ENCODE measurements around the gene TIMM22. TPM values are rescaled to one million over a fixed set of nuclear protein-coding genes. Genes with fewer than 3 reads are reported as not detected.

TIMM22 gene
- total and polyA plus RNA-seq, 2 of the 4 experiments (the other 2 are of a cell fraction) = 12.7 to 12.9 TPM

GRCh38 chr17:1003972-1004768, 7.2 kb downstream of the TIMM22 start:
- Histone ChIP-seq H4K91ac (ENCODE audit: insufficient read depth, low read depth, low read length) (0 out of 2 replicates have a peak overlapping the region, but pooled peaks have one; percentile 24), H2AFZ (replicated peaks; ENCODE audit: low read length, poor library complexity) (no peak overlapping the region), H3K27me3 (ENCODE audit: control insufficient read depth, insufficient read depth, low read length) (no peaks in the 10 kb centered on the region), H2AK5ac (ENCODE audit: low read depth, low read length) (peak overlapping the region; percentile 77; the same call in 1 of the 2 replicates), H3K9me3 (ENCODE audit: control insufficient read depth, insufficient read depth, low read length) (no peaks in the 10 kb centered on the region), H2BK120ac (ENCODE audit: low read depth, low read length) (peak overlapping the region; percentile 85), H2BK15ac (ENCODE audit: low read depth, low read length) (peak overlapping the region; percentile 64; the same call in 1 of the 3 replicates), H3K56ac (ENCODE audit: extremely low read depth, insufficient read depth, low read length) (no peak overlapping the region), H4K5ac (ENCODE audit: low read depth, low read length) (peak overlapping the region; percentile 53; the same call in 1 of the 2 replicates), H3K36me3 (ENCODE audit: control insufficient read depth, insufficient read depth, low read length) (peaks cover 58% of the 10 kb centered on the region), H3K4ac (ENCODE audit: low read depth, low read length) (peak overlapping the region; percentile 79), H3K9ac (ENCODE audit: low read depth, low read length) (no peak overlapping the region), H3K4me2 (ENCODE audit: low read depth, low read length) (no peak overlapping the region; the same call in 1 of the 2 replicates), H3K23ac (ENCODE audit: low read depth, low read length) (peak overlapping the region; percentile 66; the same call in 1 of the 2 replicates), H2BK20ac (ENCODE audit: low read depth, low read length) (peak overlapping the region; percentile 81; the same call in 1 of the 2 replicates), H4K8ac (ENCODE audit: low read depth in 2 of 2, low read length in 2 of 2) (peak overlapping the region in 1 of 2 experiments; percentile 83; a peak in 1 of 4 replicates), H2AK9ac (replicated peaks; ENCODE audit: low read depth, low read length, poor library complexity) (peak overlapping the region; percentile 68), H3K4me3 (ENCODE audit: insufficient read depth, low read depth, low read length) (no peak overlapping the region), H4K20me1 (ENCODE audit: insufficient read depth, low read length) (peaks cover 59% of the 10 kb centered on the region), H2BK5ac (ENCODE audit: low read depth, low read length, poor library complexity, severe bottlenecking) (no peak overlapping the region), H3K27ac (ENCODE audit: insufficient read depth, low read length) (peak overlapping the region; percentile 84; the same call in 1 of the 2 replicates), H3K18ac (ENCODE audit: low read depth, low read length) (peak overlapping the region; percentile 51; the same call in 1 of the 2 replicates), H3K14ac (replicated peaks; ENCODE audit: low read depth, low read length) (peak overlapping the region; percentile 83; the same call in 1 of the 2 replicates), H3K79me1 (ENCODE audit: low read depth in 1 of 2, low read length in 2 of 2) (peaks cover 14 to 51% of the 10 kb centered on the region in 2 experiments), H3K4me1 (ENCODE audit: control insufficient read depth, insufficient read depth, low read length) (peaks cover 46% of the 10 kb centered on the region), H3K9me1 (ENCODE audit: insufficient read depth, low read length) (peaks cover 26% of the 10 kb centered on the region)
- ChIA-PET CTCF (no interaction called here), POLR2A (ENCODE audit: unreplicated experiment) (no interaction called here)
- ATAC-seq (ENCODE audit: low read depth) (no peak), DNase-seq (no peak)
- in situ Hi-C loops (cut with MboI; ENCODE audit: low sequenced_read_pairs) = no loop called here
- dilution Hi-C loops (cut with HindIII; ENCODE audit: low sequenced_read_pairs, unreplicated experiment) = no loop called here
- intact Hi-C loops (cut with micrococcal nuclease) = no loop called here
- 80% methylated on average over 18 of the region's 30 CpGs; no CpG with 5 or more reads in 1 of the 2 experiments for WGBS, 2 experiments (ENCODE audit: extremely low coverage in 2 of 2, insufficient read length in 1 of 2)
- BruUV-seq (replicated peaks) = TSS peak; percentile 71
- TF ChIP-seq CHD1 (IDR thresholded peaks at IDR 0.05; ENCODE audit: low read depth, low read length) = no peak
- no peak for TF ChIP-seq RFX5 (IDR thresholded peaks at IDR 0.05; ENCODE audit: low read depth, low read length)
- no peak for TF ChIP-seq FOS (IDR thresholded peaks at IDR 0.05; ENCODE audit: low read depth, low read length)
- TF ChIP-seq ELK1 (IDR thresholded peaks at IDR 0.05; ENCODE audit: borderline replicate concordance, low read depth, low read length) = no peak
- TF ChIP-seq MAZ (IDR thresholded peaks at IDR 0.05; ENCODE audit: borderline replicate concordance, low read depth, low read length) = no peak
- TF ChIP-seq POLR2A (IDR thresholded peaks at IDR 0.05; ENCODE audit: low read depth, low read length) = no peak
- TF ChIP-seq CEBPB (IDR thresholded peaks at IDR 0.05; ENCODE audit: low read depth, low read length) = no peak
- TF ChIP-seq SMC3 (IDR thresholded peaks at IDR 0.05; ENCODE audit: low read depth, low read length) = no peak
- no peak for TF ChIP-seq CTCF (conservative IDR thresholded peaks at IDR 0.05; ENCODE audit: low read depth, low read length)
- no peak for TF ChIP-seq RAD21 (IDR thresholded peaks at IDR 0.05; ENCODE audit: low read length)
- TF ChIP-seq NFE2L2 (IDR thresholded peaks at IDR 0.05; ENCODE audit: low read depth, low read length) = no peak
- TF ChIP-seq MAFK (IDR thresholded peaks at IDR 0.05; ENCODE audit: low read depth, low read length) = no peak
- TF ChIP-seq BHLHE40 (IDR thresholded peaks at IDR 0.05; ENCODE audit: low read depth, low read length) = no peak
- no peak for TF ChIP-seq RCOR1 (IDR thresholded peaks at IDR 0.05; ENCODE audit: insufficient replicate concordance, low read length)
- TF ChIP-seq MXI1 (IDR thresholded peaks at IDR 0.05; ENCODE audit: borderline replicate concordance, low read depth, low read length) = no peak
